PFSK-1 (cell line): ENCODE data around the gene ETV2. TPM values are rescaled to one million over a fixed set of nuclear protein-coding genes. Genes with fewer than 3 reads are reported as not detected.
A peak's percentile ranks its signal among the peaks of the same experiment; 100 is the strongest.

ENCODE experiments used
- FOXP2 ChIP-seq: optimal IDR thresholded peaks from 2 replicates; pipeline ENCODE3; 2011; ENCODE audit warnings: borderline replicate concordance, control low read depth, inconsistent platforms; ENCODE audit not compliant: insufficient read depth; ENCODE audit errors: extremely low read length, extremely low read depth
- POLR2AphosphoS5 ChIP-seq: IDR thresholded peaks from 2 replicates; pipeline ENCODE4 v1.6.1; 2012; ENCODE audit warnings: low read depth, mild to moderate bottlenecking, control low read depth, low read length, moderate library complexity
- REST ChIP-seq, 2 experiments: IDR thresholded peaks; 2 replicates each; pipeline versions ENCODE4 v1.6.1 to v1.8.0; 2011 to 2012; ENCODE audit warnings: low read depth in 2 of 2, low read length in 2 of 2, control low read depth in 1 of 2, inconsistent platforms in 1 of 2, mild to moderate bottlenecking in 1 of 2, moderate library complexity in 1 of 2; ENCODE audit not compliant: insufficient read depth in 1 of 2
- SIN3A ChIP-seq: IDR thresholded peaks from 2 replicates; pipeline ENCODE4 v1.6.1; 2012; ENCODE audit warnings: mild to moderate bottlenecking, low read length, moderate library complexity, borderline replicate concordance; ENCODE audit not compliant: insufficient read depth
- TAF1 ChIP-seq: IDR thresholded peaks from 2 replicates; pipeline ENCODE4 v1.6.1; 2012; ENCODE audit warnings: low read length, control low read depth, borderline replicate concordance; ENCODE audit not compliant: insufficient read depth
- polyA plus RNA-seq: library from polyadenylated mRNA; unstranded; fragments of >200 nt; gene quantifications from one replicate; pipeline ENCODE4 v1.2.1, GENCODE V29; 2012; ENCODE audit warnings: low read depth, missing spikeins; ENCODE audit not compliant: insufficient read length

Gene ETV2
- 2.8 TPM for polyA plus RNA-seq

- TF ChIP-seq FOXP2 (peak; percentile 25), SIN3A (no peak)
Observed at GRCh38 chr19:35641515-35642151, at the start of gene ETV2. ETV2 (plus strand) TSS chr19:35641745; CDS start chr19:35642461, 716 bp downstream.

- TF ChIP-seq POLR2AphosphoS5, result no peak
- no peak for TF ChIP-seq REST (IDR thresholded peaks at IDR 0.05; ENCODE audit: insufficient read depth in 1 of 2, low read depth in 2 of 2, low read length in 2 of 2)
- no peak for TF ChIP-seq SIN3A
- no peak for TF ChIP-seq TAF1
- no peak for TF ChIP-seq FOXP2
Observed at GRCh38 chr19:35592226-35592625, 49.3 kb upstream of the ETV2 start.

GRCh38 chr19:35595928-35596327 is 45.6 kb upstream of the ETV2 start:
- TF ChIP-seq TAF1 (no peak), SIN3A (no peak), REST (IDR thresholded peaks at IDR 0.05; ENCODE audit: insufficient read depth in 1 of 2, low read depth in 2 of 2, low read length in 2 of 2) (no peak), FOXP2 (no peak), POLR2AphosphoS5 (no peak)

GRCh38 chr19:35596366-35596999 is 45.1 kb upstream of the ETV2 start:
- TF ChIP-seq FOXP2 (no peak), POLR2AphosphoS5 (no peak), SIN3A (no peak), REST (IDR thresholded peaks at IDR 0.05; ENCODE audit: insufficient read depth in 1 of 2, low read depth in 2 of 2, low read length in 2 of 2) (no peak), TAF1 (no peak)

- TF ChIP-seq TAF1, result no peak
- TF ChIP-seq REST (IDR thresholded peaks at IDR 0.05; ENCODE audit: insufficient read depth in 1 of 2, low read depth in 2 of 2, low read length in 2 of 2), result no peak
- no peak for TF ChIP-seq FOXP2
- TF ChIP-seq POLR2AphosphoS5, result no peak
- no peak for TF ChIP-seq SIN3A
Observed at GRCh38 chr19:35601971-35602370, 39.6 kb upstream of the ETV2 start.
